Activated naive CD8-positive, alpha-beta T cell (primary cell): Measurements from ENCODE around the gene GDAP1L1.

Experiments used
- H3K27ac Mint-ChIP-seq: one replicate; pipeline ENCODE4 v1.8.0; 2021; ENCODE audit warnings: mixed read lengths
- H3K27me3 Mint-ChIP-seq: one replicate; pipeline ENCODE4 v1.8.0; 2021; ENCODE audit warnings: mixed read lengths
- H3K36me3 Mint-ChIP-seq: one replicate; pipeline ENCODE4 v1.8.0; 2021; ENCODE audit warnings: mixed read lengths
- H3K4me1 Mint-ChIP-seq: one replicate; pipeline ENCODE4 v1.8.0; 2021; ENCODE audit warnings: low read depth, mixed read lengths
- H3K4me3 Mint-ChIP-seq: one replicate; pipeline ENCODE4 v1.8.0; 2021; ENCODE audit warnings: mild to moderate bottlenecking, mixed read lengths
- H3K9me3 Mint-ChIP-seq: one replicate; pipeline ENCODE4 v1.8.0; 2021; ENCODE audit warnings: low read depth, mixed read lengths

GDAP1L1 gene

GRCh38 chr20:44258226-44258890 lies 11.2 kb downstream of the GDAP1L1 start:
- no peak overlapping the region for H3K4me3 Mint-ChIP-seq
- peaks cover 2% of the 10 kb centered on the region for H3K27me3 Mint-ChIP-seq
- peaks cover 3% of the 10 kb centered on the region for H3K36me3 Mint-ChIP-seq
- H3K27ac Mint-ChIP-seq, result no peak overlapping the region
- no peaks in the 10 kb centered on the region for H3K9me3 Mint-ChIP-seq
- H3K4me1 Mint-ChIP-seq, result no peaks in the 10 kb centered on the region

GRCh38 chr20:44264287-44264686 lies 17.2 kb downstream of the GDAP1L1 start:
- Mint-ChIP-seq H3K4me3 (no peak overlapping the region), H3K27ac (no peak overlapping the region), H3K4me1 (no peaks in the 10 kb centered on the region), H3K9me3 (no peaks in the 10 kb centered on the region), H3K36me3 (peaks cover 6% of the 10 kb centered on the region), H3K27me3 (no peaks in the 10 kb centered on the region)

GRCh38 chr20:44268802-44269201 lies 21.7 kb downstream of the GDAP1L1 start:
- Mint-ChIP-seq H3K36me3 (peaks cover 12% of the 10 kb centered on the region), H3K27me3 (no peaks in the 10 kb centered on the region), H3K9me3 (no peaks in the 10 kb centered on the region), H3K27ac (no peak overlapping the region), H3K4me3 (no peak overlapping the region), H3K4me1 (no peaks in the 10 kb centered on the region)

- Mint-ChIP-seq H3K27ac (no peak overlapping the region), H3K36me3 (peaks cover 12% of the 10 kb centered on the region), H3K9me3 (no peaks in the 10 kb centered on the region), H3K27me3 (no peaks in the 10 kb centered on the region), H3K4me3 (no peak overlapping the region), H3K4me1 (no peaks in the 10 kb centered on the region)
Measured at GRCh38 chr20:44271915-44272663, 25.0 kb downstream of the GDAP1L1 start.

GRCh38 chr20:44273231-44274215 lies 26.4 kb downstream of the GDAP1L1 start:
- no peaks in the 10 kb centered on the region for H3K27me3 Mint-ChIP-seq
- H3K4me3 Mint-ChIP-seq, result no peak overlapping the region
- H3K27ac Mint-ChIP-seq, result no peak overlapping the region
- H3K9me3 Mint-ChIP-seq, result no peaks in the 10 kb centered on the region
- H3K4me1 Mint-ChIP-seq, result no peaks in the 10 kb centered on the region
- H3K36me3 Mint-ChIP-seq, result peaks cover 14% of the 10 kb centered on the region

GRCh38 chr20:44274303-44275017 lies 27.4 kb downstream of the GDAP1L1 start:
- Mint-ChIP-seq H3K9me3 (no peaks in the 10 kb centered on the region), H3K4me3 (no peak overlapping the region), H3K4me1 (no peaks in the 10 kb centered on the region), H3K27ac (no peak overlapping the region), H3K36me3 (peaks cover 12% of the 10 kb centered on the region), H3K27me3 (no peaks in the 10 kb centered on the region)

GRCh38 chr20:44279228-44279627 lies 32.1 kb downstream of the GDAP1L1 start:
- no peaks in the 10 kb centered on the region for H3K4me1 Mint-ChIP-seq

GRCh38 chr20:44280387-44280786 lies 33.3 kb downstream of the GDAP1L1 start:
- H3K4me3 Mint-ChIP-seq, result no peak overlapping the region
- H3K9me3 Mint-ChIP-seq, result no peaks in the 10 kb centered on the region
- H3K27me3 Mint-ChIP-seq, result no peaks in the 10 kb centered on the region
- no peak overlapping the region for H3K27ac Mint-ChIP-seq
- H3K36me3 Mint-ChIP-seq, result peaks cover 13% of the 10 kb centered on the region
- H3K4me1 Mint-ChIP-seq, result no peaks in the 10 kb centered on the region

More at GRCh38 chr20:44279228-44279627, 32.1 kb downstream of the GDAP1L1 start:
- Mint-ChIP-seq H3K36me3 (peaks cover 13% of the 10 kb centered on the region), H3K4me3 (no peak overlapping the region), H3K27me3 (no peaks in the 10 kb centered on the region), H3K9me3 (no peaks in the 10 kb centered on the region), H3K27ac (no peak overlapping the region)

- H3K27ac Mint-ChIP-seq, result no peak overlapping the region
- no peaks in the 10 kb centered on the region for H3K27me3 Mint-ChIP-seq
- H3K9me3 Mint-ChIP-seq, result no peaks in the 10 kb centered on the region
- H3K4me1 Mint-ChIP-seq, result no peaks in the 10 kb centered on the region
- H3K36me3 Mint-ChIP-seq, result peaks cover 12% of the 10 kb centered on the region
- no peak overlapping the region for H3K4me3 Mint-ChIP-seq
Measured at GRCh38 chr20:44282192-44282591, 35.1 kb downstream of the GDAP1L1 start.

- Mint-ChIP-seq H3K27ac (no peak overlapping the region), H3K4me1 (peaks cover 2% of the 10 kb centered on the region), H3K9me3 (no peaks in the 10 kb centered on the region), H3K4me3 (no peak overlapping the region), H3K27me3 (no peaks in the 10 kb centered on the region), H3K36me3 (peaks cover 10% of the 10 kb centered on the region)
Measured at GRCh38 chr20:44284032-44284431, 36.9 kb downstream of the GDAP1L1 start.

- no peaks in the 10 kb centered on the region for H3K9me3 Mint-ChIP-seq
- H3K27ac Mint-ChIP-seq, result no peak overlapping the region
- no peaks in the 10 kb centered on the region for H3K27me3 Mint-ChIP-seq
- peaks cover 2% of the 10 kb centered on the region for H3K4me1 Mint-ChIP-seq
- H3K36me3 Mint-ChIP-seq, result peaks cover 12% of the 10 kb centered on the region
- H3K4me3 Mint-ChIP-seq, result no peak overlapping the region
Measured at GRCh38 chr20:44287272-44288097, 40.4 kb downstream of the GDAP1L1 start.

- H3K9me3 Mint-ChIP-seq, result no peaks in the 10 kb centered on the region
- peaks cover 2% of the 10 kb centered on the region for H3K4me1 Mint-ChIP-seq
- H3K4me3 Mint-ChIP-seq, result no peak overlapping the region
- no peaks in the 10 kb centered on the region for H3K27me3 Mint-ChIP-seq
- H3K27ac Mint-ChIP-seq, result no peak overlapping the region
- peaks cover 9% of the 10 kb centered on the region for H3K36me3 Mint-ChIP-seq
Measured at GRCh38 chr20:44288252-44288651, 41.1 kb downstream of the GDAP1L1 start.

- Mint-ChIP-seq H3K27me3 (no peaks in the 10 kb centered on the region), H3K4me3 (no peak overlapping the region), H3K36me3 (peaks cover 11% of the 10 kb centered on the region), H3K27ac (no peak overlapping the region), H3K4me1 (peaks cover 5% of the 10 kb centered on the region), H3K9me3 (no peaks in the 10 kb centered on the region)
Measured at GRCh38 chr20:44291754-44292153, 44.6 kb downstream of the GDAP1L1 start.

GRCh38 chr20:44296011-44296410 lies 48.9 kb downstream of the GDAP1L1 start:
- no peak overlapping the region for H3K27ac Mint-ChIP-seq
- peaks cover 9% of the 10 kb centered on the region for H3K4me1 Mint-ChIP-seq
- H3K4me3 Mint-ChIP-seq, result no peak overlapping the region
- H3K36me3 Mint-ChIP-seq, result peaks cover 5% of the 10 kb centered on the region
- no peaks in the 10 kb centered on the region for H3K9me3 Mint-ChIP-seq
- H3K27me3 Mint-ChIP-seq, result no peaks in the 10 kb centered on the region
